Heart left ventricle (tissue), 13 donors: ENCODE data around the gene DIP2C.

ENCODE experiments used
- CTCF ChIP-seq, 12 donors: fragments of 200-600 bp; sonication (generic) in 4 of 12; IDR thresholded peaks; one replicate each; pipeline versions ENCODE4 v1.5.0 to v1.8.0; 2018 to 2022; ENCODE audit warnings: antibody characterized with exemption in 12 of 12, mild to moderate bottlenecking in 5 of 12
- POLR2A ChIP-seq, 2 donors: fragments of 450-650 bp; IDR thresholded peaks; one replicate each; pipeline ENCODE4 v1.6.1; 2017; ENCODE audit warnings: antibody characterized with exemption in 2 of 2, mild to moderate bottlenecking in 2 of 2, moderate library complexity in 2 of 2
- donor health status: ischemic (EF 13 %, LVEDD 7.1; RV severe dilation, severe dysfunction).
- donor health status: DM: no; HTN: yes; CAD: no.
- donor health status: DM: no; HTN: no; CAD: no.
- donor health status: ischemic (EF 25% LVEDD 6.9; RV normal size, moderate dysfunction).
- donor health status: ischemic (EF 25% LVEDD 5.7; RV mildly dilated, moderate dysfunction).
- donor health status: ischemic (EF 35%, LVEDD 5.7; RV mildly dilated, moderate dysfunction).
- donor health status: nonischemic (EF 11% LVEDD 7.7; RV severe dilation, severe dysfunction).
- donor health status: DM: yes; HTN: yes; CAD: no.
- donor health status: PGD.
- donor health status: ischemic (EF 29% LVEDD 5.4; RV normal size, mild dysfunction).
- donor health status: nonischemic (EF 23%, LVEDD 6.1; RV moderate dilation, normal function).

- TF ChIP-seq CTCF (IDR thresholded peaks at IDR 0.05) = no peak
- no peak for TF ChIP-seq POLR2A (IDR thresholded peaks at IDR 0.05)
Measured at GRCh38 chr10:367636-368035, 321.8 kb downstream of the DIP2C start.
